ENCODE data around the gene EFNA2.
"Not testable (repeated sequence)": the region's sequence is repeated elsewhere in the genome, so short reads cannot be mapped to it uniquely, and the experiment has no call there.

The EFNA2 gene

GRCh38 chr19:1315470-1316166, 29.9 kb downstream of the EFNA2 start:
- DNase-seq (ENCODE audit: low read depth in 2 of 3, low spot score in 2 of 3), result no peak

- DNase-seq (ENCODE audit: low read depth in 2 of 3, low spot score in 2 of 3), result no peak
These were observed 30.8 kb downstream of the EFNA2 start for GRCh38 chr19:1316466-1316865.

GRCh38 chr19:1317274-1318003, 31.8 kb downstream of the EFNA2 start:
- no peak for DNase-seq (ENCODE audit: low read depth in 2 of 3, low spot score in 2 of 3)

- no peak for DNase-seq (ENCODE audit: low read depth in 2 of 3, low spot score in 2 of 3)
These were observed 33.2 kb downstream of the EFNA2 start for GRCh38 chr19:1318678-1319471.

- not testable (repeated sequence) for DNase-seq (ENCODE audit: low read depth in 2 of 3, low spot score in 2 of 3)
These were observed 34.6 kb downstream of the EFNA2 start for GRCh38 chr19:1320282-1320650.

- no peak for DNase-seq (ENCODE audit: low read depth in 2 of 3, low spot score in 2 of 3)
These were observed 35.9 kb downstream of the EFNA2 start for GRCh38 chr19:1321539-1321938.

- DNase-seq (ENCODE audit: low read depth in 2 of 3, low spot score in 2 of 3), result no peak
These were observed 36.7 kb downstream of the EFNA2 start for GRCh38 chr19:1322198-1322981.

- no peak for DNase-seq (ENCODE audit: low read depth in 2 of 3, low spot score in 2 of 3)
These were observed 38.7 kb downstream of the EFNA2 start for GRCh38 chr19:1324249-1324805.

GRCh38 chr19:1324806-1325567, 39.3 kb downstream of the EFNA2 start:
- peak; percentile 7 to 13 (median 11) for DNase-seq (ENCODE audit: low read depth in 2 of 3, low spot score in 2 of 3)

GRCh38 chr19:1325568-1326294, 40.1 kb downstream of the EFNA2 start:
- DNase-seq (ENCODE audit: low read depth in 2 of 3, low spot score in 2 of 3), result no peak

- DNase-seq (ENCODE audit: low read depth in 2 of 3, low spot score in 2 of 3), result no peak
These were observed 41.5 kb downstream of the EFNA2 start for GRCh38 chr19:1327125-1327524.

- DNase-seq (ENCODE audit: low read depth in 2 of 3, low spot score in 2 of 3), result not testable (repeated sequence)
These were observed 46.5 kb downstream of the EFNA2 start for GRCh38 chr19:1332208-1332607.

- no peak for DNase-seq (ENCODE audit: low read depth in 2 of 3, low spot score in 2 of 3)
These were observed 50.5 kb downstream of the EFNA2 start for GRCh38 chr19:1336079-1336684.

GRCh38 chr19:1340681-1341469, 55.2 kb downstream of the EFNA2 start:
- DNase-seq (ENCODE audit: low read depth in 2 of 3, low spot score in 2 of 3), result no peak

- no peak for DNase-seq (ENCODE audit: low read depth in 2 of 3, low spot score in 2 of 3)
These were observed 57.4 kb downstream of the EFNA2 start for GRCh38 chr19:1343041-1343440.

GRCh38 chr19:1349211-1349610, 63.5 kb downstream of the EFNA2 start:
- no peak for DNase-seq (ENCODE audit: low read depth in 2 of 3, low spot score in 2 of 3)

- DNase-seq (ENCODE audit: low read depth in 2 of 3, low spot score in 2 of 3), result no peak
These were observed 65.2 kb downstream of the EFNA2 start for GRCh38 chr19:1350867-1351266.

Data from activated CD8-positive, alpha-beta memory T cell treated with anti-CD3 and anti-CD28 coated beads for 48 hours (primary cell).